ENCODE measurements around the gene FASLG.

Gene FASLG

GRCh38 chr1:172646653-172647052, 12.2 kb upstream of the FASLG start:
- FAIRE-seq (no peak), DNase-seq (ENCODE audit: low spot score) (no peak)

- no peak for FAIRE-seq
- DNase-seq (ENCODE audit: low spot score): no peak
Observed at GRCh38 chr1:172647110-172647564, 11.8 kb upstream of the FASLG start.

GRCh38 chr1:172647987-172648386, 10.9 kb upstream of the FASLG start:
- DNase-seq (ENCODE audit: low spot score) (no peak), FAIRE-seq (no peak)

GRCh38 chr1:172650474-172651193, 8.3 kb upstream of the FASLG start:
- no peak for FAIRE-seq
- no peak for DNase-seq (ENCODE audit: low spot score)

- FAIRE-seq: no peak
- peak; percentile 53 for DNase-seq (ENCODE audit: low spot score)
Observed at GRCh38 chr1:172653015-172653709, 5.7 kb upstream of the FASLG start.

- FAIRE-seq: no peak
Observed at GRCh38 chr1:172654535-172654934, 4.4 kb upstream of the FASLG start.

GRCh38 chr1:172656576-172656975, 2.3 kb upstream of the FASLG start:
- FAIRE-seq (no peak), DNase-seq (ENCODE audit: low spot score) (no peak)

More at GRCh38 chr1:172654535-172654934, 4.4 kb upstream of the FASLG start:
- DNase-seq (ENCODE audit: low spot score): peak; percentile 63

GRCh38 chr1:172657586-172657985, 1.3 kb upstream of the FASLG start:
- FAIRE-seq: no peak
- no peak for DNase-seq (ENCODE audit: low spot score)

- FAIRE-seq (no peak), DNase-seq (ENCODE audit: low spot score) (no peak)
Observed at GRCh38 chr1:172661107-172661506, 2.2 kb downstream of the FASLG start.

- FAIRE-seq (peak; percentile 78), DNase-seq (ENCODE audit: low spot score) (peak; percentile 78)
Observed at GRCh38 chr1:172662464-172663109, 3.7 kb downstream of the FASLG start.

- no peak for FAIRE-seq
Observed at GRCh38 chr1:172663732-172664131, 4.8 kb downstream of the FASLG start.

GRCh38 chr1:172668097-172668496, 9.2 kb downstream of the FASLG start:
- FAIRE-seq: no peak

More at GRCh38 chr1:172663732-172664131, 4.8 kb downstream of the FASLG start:
- DNase-seq (ENCODE audit: low spot score): no peak

GRCh38 chr1:172669011-172669410, 10.1 kb downstream of the FASLG start:
- DNase-seq (ENCODE audit: low spot score) (no peak), FAIRE-seq (no peak)

More at GRCh38 chr1:172668097-172668496, 9.2 kb downstream of the FASLG start:
- DNase-seq (ENCODE audit: low spot score): no peak

- no peak for FAIRE-seq
- DNase-seq (ENCODE audit: low spot score): no peak
Observed at GRCh38 chr1:172670316-172670715, 11.4 kb downstream of the FASLG start.

GRCh38 chr1:172670791-172671190, 11.9 kb downstream of the FASLG start:
- FAIRE-seq: no peak
- no peak for DNase-seq (ENCODE audit: low spot score)

GRCh38 chr1:172671591-172671990, 12.7 kb downstream of the FASLG start:
- FAIRE-seq (no peak), DNase-seq (ENCODE audit: low spot score) (no peak)

GRCh38 chr1:172672720-172673119, 13.8 kb downstream of the FASLG start:
- FAIRE-seq: no peak

GRCh38 chr1:172673761-172674160, 14.9 kb downstream of the FASLG start:
- DNase-seq (ENCODE audit: low spot score) (no peak), FAIRE-seq (no peak)

More at GRCh38 chr1:172672720-172673119, 13.8 kb downstream of the FASLG start:
- DNase-seq (ENCODE audit: low spot score): no peak

- FAIRE-seq (no peak), DNase-seq (ENCODE audit: low spot score) (no peak)
Observed at GRCh38 chr1:172674831-172675613, 16.1 kb downstream of the FASLG start.

- FAIRE-seq (no peak), DNase-seq (ENCODE audit: low spot score) (no peak)
Observed at GRCh38 chr1:172679000-172679772, 20.3 kb downstream of the FASLG start.

- no peak for FAIRE-seq
Observed at GRCh38 chr1:172680244-172680643, 21.3 kb downstream of the FASLG start.

More at GRCh38 chr1:172680244-172680643, 21.3 kb downstream of the FASLG start:
- DNase-seq (ENCODE audit: low spot score): no peak

All from urothelium cell line (cell line).